Measurements from ENCODE around the gene GIPC3. TPM values are rescaled to one million over a fixed set of nuclear protein-coding genes. Genes with fewer than 3 reads are reported as not detected.

GIPC3 gene
- 1.1 and 1.2 TPM in 2 replicates for total RNA-seq

GRCh38 chr19:3585301-3586126, at the start of gene GIPC3:
GIPC3 (plus strand) TSS chr19:3585478; CDS start chr19:3585598, 120 bp downstream.
- no peak for DNase-seq

- no peak for DNase-seq
These were observed 49.7 kb upstream of the GIPC3 start for GRCh38 chr19:3535563-3535965.

DNA sequence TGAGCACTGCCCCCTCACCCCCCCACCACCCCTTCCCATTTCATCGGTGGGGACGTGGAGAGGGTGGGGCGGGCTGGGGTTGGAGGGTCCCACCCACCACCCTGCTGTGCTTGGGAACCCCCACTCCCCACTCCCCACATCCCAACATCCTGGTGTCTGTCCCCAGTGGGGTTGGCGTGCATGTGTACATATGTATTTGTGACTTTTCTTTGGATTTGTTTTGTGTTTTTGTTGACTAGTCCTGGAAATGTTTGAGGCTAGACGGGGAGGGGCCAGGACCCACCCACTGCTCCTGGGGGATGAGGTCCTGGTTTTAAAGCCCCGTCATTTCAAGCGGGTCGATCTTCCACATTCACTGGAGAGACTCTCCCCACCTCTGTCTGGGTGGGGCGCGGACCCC, 49.3 kb upstream of the GIPC3 start:
- DNase-seq, result no peak

GRCh38 chr19:3536429-3537100, 48.7 kb upstream of the GIPC3 start:
- DNase-seq, result no peak

DNA sequence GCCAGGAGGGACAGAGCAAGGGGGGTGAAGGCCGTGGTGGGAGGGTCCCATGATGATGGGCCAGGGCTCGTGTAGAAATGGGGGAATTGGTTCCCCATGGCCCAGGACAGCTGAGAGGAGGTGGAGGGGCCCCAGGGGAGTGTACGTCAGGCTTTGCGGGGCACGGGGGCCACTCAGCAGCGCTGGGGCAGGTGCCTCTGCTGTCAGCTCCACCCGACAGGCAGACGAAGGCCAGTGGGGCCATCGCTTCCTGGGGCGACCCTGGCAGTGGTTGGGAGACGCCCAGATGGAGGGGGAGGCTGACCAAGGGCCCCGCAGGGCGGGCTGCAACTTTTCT, 48.2 kb upstream of the GIPC3 start:
- no peak for DNase-seq

DNA sequence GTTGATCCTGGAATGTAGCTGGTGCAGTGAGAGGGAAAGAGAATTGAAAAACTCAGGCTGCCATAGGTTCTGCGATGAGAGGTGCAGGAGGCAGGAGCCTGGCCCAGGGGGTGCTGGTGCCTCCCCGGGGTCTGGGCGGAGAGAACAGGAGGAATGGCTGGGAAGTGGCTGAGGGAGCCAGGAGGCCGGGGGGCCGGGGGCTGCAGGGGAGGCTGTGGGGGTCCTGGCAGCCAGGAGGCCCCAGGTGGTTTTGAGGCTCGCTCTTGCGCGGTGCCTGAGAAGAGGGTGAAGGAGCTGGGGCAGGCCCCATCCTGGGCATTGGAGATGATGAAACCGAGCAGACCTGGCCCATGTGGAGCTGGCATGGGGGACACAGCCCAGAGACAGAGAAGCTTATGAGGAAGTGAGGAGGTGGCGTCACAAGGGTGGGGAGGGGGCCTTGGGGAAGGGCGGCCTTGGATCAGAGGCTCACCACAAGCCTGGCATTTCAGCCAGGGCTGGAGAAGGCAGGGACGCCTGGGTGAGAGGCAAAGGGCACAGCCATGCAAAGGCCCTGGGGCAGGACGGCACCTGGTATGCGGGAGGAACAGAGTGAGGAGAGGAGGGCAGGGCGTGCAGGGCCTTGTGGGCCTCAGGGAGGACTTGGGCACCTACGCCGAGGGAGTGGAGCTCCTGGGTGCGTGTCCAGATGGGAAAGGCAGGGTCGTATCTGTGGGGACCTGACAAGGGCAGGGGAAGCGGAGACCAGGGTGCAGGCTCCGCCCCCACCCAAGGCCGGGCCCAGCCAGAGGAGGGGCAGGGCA, 47.6 kb upstream of the GIPC3 start:
- no peak for DNase-seq

DNA sequence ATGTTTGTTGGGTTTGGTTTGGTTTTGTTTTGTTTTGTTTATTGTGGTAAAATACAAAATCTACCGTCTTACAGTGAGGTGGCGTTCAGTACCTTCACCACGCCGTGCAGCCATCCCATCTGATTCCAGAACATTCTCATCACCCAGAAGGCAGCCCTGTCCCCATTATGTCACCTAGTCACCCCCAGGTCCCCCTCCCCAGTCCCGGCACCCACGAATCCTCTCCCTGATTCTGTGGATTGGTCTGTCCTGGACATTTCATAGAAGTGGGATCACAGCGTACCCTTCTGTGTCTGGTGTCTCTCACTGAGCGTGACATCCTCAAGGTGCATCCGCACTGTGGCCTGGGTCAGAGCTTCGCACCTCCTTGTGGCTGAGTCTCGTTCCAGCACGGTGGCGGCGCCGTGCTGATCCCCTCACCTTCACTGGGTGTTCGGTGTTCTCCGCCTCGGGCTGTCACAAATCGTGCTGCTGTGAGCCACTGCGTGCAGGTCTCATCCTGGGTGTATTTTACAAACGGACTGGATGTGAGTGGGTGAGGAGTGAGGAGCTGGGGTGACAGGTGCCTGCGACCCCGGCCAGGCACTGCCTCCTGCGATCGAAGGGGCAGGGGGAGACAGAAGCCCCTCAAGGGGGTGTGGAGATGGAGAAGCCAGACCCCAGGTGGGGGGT, 46.9 kb upstream of the GIPC3 start:
- no peak for DNase-seq

DNA sequence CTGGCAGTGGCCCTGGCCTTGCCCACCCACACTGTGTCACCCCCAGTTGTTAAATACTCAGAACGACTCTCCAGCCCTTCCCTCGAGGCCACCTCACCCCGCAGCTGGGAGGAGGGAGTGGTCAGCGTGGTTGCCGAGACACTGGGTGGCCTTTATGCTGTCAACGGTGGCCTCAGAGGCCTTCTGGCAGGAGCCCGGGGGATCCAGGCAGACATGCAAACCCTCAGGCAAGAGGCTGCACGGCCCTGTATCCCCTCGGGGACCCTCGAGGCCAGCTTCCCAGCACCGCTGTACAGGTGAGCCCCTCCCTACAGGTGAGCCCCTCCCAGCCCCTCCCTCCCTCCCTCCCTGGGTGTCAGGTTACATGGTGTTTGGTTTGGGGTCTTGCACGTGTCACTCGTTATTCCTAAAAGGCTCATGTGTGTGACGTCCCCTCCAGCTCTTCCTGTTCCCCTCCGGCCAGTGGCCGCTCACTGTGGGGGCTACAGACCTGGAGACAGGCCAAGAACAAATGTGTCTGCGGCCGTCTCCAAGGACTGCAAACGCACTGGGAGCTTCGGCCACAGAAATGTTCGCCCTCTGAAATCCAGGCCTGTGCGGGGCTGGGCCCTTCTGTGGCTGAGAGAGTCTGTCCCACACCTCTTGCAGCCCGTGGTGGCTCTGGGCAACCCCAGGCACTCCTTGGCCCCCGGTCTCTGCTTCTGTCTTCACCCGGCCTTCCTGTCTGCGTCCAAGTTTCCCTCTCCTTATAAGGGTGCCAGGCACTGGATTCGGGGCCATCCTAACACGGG, 46.1 kb upstream of the GIPC3 start, which contains the start of gene TEKTIP1:
Gene TEKTIP1, plus strand, starts transcription at position 210 of the 791 bp plus-strand sequence. Its CDS starts 4 bp downstream, at position 214.
- no peak for DNase-seq

- no peak for DNase-seq
These were observed 45.5 kb upstream of the GIPC3 start for GRCh38 chr19:3539756-3540118.

- no peak for DNase-seq
These were observed 41.9 kb upstream of the GIPC3 start for GRCh38 chr19:3543150-3544057.

DNA sequence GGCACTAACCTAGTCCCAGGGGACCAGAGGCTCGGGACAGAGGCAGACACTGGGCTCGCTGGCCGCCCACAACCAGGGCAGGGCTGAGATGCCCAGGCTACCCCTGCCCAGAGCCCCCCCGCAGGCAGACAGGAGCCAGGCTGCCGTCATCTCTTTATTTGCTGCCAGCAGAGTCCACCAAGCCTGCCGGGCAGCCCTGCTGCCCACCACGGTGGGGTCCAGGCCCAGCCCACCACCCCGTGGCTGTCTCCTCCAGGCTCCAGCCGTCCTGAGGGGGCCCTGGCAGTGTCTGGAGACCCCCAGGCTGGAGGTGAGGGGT, 41.3 kb upstream of the GIPC3 start:
- no peak for DNase-seq

DNA sequence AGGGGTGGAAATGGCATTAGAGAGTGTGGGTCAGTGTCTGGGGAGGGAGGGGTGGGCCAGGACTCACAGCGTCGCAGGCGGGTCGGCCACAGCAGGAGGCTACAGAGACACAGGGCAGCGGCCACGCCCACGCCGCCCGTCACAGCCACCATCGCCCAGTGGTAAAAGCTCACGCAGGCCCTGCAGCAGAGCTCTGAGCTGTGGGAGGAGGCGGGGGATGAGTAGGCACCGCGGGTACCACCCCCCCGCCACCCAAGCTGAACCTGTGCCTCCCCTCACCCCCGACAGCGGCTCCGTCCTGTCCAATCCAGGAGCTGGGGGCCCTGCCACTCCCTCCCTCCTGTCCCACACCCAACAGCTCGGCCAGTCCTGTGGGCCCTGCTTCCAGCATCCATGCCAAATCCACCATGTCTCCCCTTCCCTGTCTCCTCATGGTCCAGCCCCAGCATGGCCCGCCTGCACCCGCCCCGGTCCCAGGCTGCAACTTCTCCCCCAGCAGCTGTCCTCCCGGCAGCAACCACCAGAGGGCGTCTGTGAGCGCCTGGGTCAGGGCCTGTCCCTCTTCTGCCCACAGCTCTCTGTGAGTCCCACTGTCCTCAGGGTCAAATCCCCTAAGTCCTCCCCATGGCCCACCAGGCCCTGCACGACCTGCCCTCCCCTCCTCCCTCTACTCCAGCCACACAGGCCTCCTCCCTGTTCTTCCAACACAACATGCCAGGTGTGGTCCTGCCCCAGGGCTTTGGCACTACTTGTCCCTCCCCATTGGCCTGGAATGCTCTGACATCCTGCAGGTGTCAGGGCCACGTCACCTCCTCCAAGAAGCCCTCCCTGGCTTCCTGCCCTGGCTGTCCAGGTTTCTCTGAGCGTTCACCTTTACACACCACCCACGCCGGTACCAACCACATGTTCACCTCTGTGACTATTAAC, 40.3 kb upstream of the GIPC3 start:
- DNase-seq, result peak; percentile 76

DNA sequence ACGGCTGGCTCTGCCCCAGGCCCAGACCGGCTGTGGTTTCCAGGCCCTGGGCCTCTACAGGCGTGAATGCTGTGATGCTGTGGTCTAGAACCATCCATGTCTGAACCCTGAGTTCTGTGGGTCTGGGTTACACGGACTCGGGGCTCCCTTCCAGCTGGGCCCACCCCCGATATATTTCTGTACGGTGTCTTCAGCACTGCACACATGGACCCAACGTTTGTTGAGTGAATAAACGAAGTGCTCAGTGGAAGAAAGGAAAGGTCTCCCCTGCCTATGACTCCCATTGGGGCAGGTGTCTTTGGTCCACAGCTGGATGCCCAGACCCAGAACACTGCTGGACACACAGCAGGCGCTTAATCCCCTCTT, 39.6 kb upstream of the GIPC3 start:
- no peak for DNase-seq

GRCh38 chr19:3546119-3546518, 39.2 kb upstream of the GIPC3 start:
- no peak for DNase-seq

DNA sequence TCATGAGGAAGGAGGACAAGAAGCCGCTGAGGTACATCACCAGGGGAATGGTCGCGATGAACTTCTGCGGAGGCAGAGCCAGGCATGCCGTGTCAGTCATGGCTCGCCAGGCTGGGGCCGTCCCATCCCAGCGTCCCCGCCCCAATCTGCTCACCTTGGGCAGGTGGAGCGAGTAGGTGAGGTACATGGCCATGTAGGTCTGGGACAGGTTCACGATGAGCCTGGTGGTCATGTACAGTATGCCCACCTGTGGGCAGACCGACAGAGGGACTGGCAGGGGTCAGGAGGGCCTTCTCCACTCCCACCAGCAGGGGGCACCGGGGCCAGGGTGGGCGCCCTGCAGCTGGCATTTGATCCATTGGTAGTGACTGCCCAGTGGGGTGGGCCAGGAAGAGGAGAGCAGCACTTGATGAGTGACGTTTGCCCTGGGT, 38.0 kb upstream of the GIPC3 start:
- DNase-seq, result peak; percentile 44

- no peak for DNase-seq
These were observed 37.5 kb upstream of the GIPC3 start for GRCh38 chr19:3547767-3548282.

- DNase-seq, result no peak
These were observed 36.7 kb upstream of the GIPC3 start for GRCh38 chr19:3548606-3549005.

DNA sequence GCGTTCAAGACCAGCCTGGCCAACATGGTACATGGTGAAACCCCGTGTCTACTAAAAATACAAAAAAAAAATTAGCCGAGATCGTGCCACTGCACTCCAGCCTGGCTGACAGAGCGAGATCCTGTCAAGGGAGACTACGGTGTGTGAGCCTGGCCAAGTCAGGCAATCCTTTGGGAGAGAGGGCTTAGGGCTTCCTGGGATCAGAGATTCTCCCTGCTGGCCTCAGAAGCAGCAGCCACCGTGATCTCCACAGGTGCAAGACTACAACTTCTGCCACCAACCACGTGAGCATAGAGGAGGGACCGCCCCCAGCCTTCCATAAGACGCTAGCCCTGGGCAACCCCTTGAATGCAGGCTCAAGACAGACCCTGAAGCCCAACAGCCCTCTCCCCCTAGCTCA, 35.5 kb upstream of the GIPC3 start:
- no peak for DNase-seq

DNA sequence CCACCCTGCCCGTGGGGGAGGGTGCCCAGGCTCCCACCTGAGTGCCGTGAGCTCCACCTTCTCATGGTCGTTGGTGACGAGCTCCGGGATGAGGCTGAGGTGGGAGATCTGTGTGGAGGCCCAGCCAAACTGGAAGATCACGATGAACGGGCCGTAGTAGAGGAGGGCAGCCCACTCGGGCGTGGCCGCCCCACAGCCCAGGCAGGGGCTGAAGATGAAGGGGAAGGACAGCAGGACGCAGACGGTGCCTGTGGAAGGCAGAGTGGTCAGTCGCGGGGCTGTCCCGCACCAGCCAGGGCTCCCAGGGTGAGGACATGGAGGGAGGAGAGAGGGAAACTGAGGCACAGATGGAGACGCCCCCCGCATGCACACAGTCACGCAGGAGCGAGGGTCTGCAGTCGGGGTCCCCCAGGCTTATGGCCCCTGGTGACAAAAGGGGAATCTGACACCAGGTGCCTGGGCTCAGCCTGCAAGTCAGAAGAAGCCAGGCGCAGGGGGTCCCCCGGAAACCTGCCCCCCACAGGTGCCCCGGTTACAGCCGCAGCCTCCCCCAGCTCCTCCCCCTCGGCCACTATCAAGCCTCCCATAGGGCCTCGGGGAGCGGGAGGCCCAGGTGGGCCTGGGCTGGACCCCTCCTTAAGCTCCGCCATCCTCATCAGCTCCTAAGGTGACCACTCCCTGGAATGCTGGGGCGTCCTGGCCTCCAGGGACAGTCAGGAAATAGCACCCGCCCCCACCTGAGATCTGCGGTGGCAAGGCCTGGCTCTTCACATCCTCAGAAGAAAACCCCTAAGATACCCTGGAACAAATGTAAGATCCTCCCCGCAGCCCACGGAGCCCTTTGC, 34.1 kb upstream of the GIPC3 start:
- DNase-seq, result no peak

All from dermis blood vessel endothelial cell (primary cell).